Measurements from ENCODE around the gene FCER2.
"Not testable (repeated sequence)": the region's sequence is repeated elsewhere in the genome, so short reads cannot be mapped to it uniquely, and the experiment has no call there.

FCER2 gene

GRCh38 chr19:7701654-7702457, at the start of gene FCER2:
FCER2 (minus strand) TSS chr19:7702131; CDS start chr19:7699760, 2,371 bp downstream.
- no peak for DNase-seq (ENCODE audit: low read depth in 1 of 2, low spot score in 1 of 2)

DNA sequence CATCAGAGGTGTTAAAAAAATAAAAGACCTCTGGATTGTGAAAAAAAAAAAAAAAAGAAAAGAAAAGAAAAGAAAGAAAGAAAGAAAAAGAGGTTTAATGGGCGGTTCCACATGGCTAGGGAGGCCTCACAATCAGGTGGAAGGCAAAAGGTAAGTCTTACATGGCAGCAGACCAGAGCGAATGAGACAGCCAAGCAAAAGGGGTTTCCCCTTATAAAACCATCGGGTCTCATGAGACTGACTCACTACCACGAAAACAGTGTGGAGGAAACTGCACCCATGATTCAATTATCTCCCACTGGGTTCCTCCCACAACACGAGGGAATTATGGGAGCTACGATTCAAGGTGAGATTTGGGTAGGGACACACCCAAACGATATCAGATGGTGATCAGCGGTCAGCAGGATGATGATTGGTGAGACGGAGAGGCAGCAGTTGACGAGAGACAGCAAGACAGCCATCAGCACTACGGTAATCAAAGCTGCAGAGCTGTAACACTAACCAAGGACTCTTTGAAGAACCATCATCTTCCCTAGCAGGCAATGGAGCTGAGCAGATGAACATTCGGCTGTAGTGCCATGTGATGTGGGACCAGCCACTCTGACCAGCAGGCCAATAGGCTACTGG, 49.3 kb upstream of the FCER2 start:
- DNase-seq (ENCODE audit: low read depth in 1 of 2, low spot score in 1 of 2) = peak in 1 of 2 donors; percentile 20

DNA sequence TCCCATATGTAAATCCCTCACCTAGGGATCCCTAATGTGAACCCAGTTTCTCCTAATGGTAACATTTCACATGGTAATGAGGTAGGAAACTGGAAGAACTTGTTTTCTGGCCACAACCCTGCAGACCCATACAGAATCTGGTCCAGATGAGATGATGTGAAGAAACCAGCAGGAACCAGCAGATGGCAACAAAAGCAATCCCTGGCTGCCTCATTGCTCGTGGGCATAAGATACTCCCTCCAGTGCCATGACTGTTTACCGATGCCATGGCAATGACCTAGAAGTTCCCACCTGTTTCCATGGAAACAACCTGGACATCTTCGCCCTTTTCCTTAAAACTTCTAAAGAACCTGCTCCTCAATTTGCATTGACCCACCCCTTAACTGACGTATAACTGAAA, 46.8 kb upstream of the FCER2 start:
- no peak for DNase-seq (ENCODE audit: low read depth in 1 of 2, low spot score in 1 of 2)

GRCh38 chr19:7748171-7748570, 46.2 kb upstream of the FCER2 start:
- no peak for DNase-seq (ENCODE audit: low read depth in 1 of 2, low spot score in 1 of 2)

DNA sequence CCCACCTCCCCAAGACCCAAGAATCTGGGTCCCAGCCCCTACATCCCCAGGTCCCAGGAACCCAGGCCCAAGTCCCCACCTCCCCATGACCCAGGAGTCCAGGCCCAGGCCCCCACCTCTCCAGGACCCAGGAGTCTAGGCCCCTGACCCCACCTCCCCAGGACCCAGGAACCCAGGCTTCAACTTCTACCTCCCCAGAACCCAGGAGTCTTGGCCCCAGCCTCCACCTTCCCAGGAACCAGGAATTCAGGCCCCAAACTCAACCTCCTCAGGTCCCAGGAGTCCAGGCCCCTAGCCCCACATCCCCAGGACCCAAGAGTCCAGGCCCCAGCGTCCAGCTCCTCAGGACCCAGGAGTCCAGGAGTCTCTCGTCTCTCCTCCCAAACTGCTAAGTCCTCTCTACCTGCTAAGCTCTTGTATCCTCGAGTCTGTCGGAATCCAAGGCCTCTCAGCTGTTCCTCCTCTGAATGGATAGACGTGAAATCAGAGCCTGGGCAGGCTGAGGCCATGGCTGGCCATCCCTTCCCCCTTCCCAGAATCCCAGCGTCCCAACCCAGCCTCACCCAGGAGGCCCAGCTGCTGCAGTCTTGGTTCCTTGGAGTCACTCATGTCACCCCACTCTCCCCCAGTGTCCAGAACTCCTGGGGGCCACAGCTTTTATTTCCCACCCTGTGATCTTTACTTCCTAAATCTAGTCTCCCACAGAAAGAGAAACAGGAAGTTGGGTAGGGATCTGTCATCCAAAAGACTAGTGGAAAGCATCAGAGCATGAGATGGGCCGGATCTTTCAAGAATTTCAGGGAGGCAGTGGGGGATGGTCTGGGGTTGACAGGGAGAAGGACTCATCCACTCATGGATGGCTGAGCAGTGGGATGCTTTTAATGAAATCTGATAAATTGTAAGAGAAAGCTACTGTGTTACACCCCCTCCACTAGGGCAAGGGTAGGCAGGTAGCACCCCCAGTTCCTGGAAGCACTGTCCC, 45.3 kb upstream of the FCER2 start, which contains the start of gene CD209:
TSS of gene CD209 (minus strand) at position 632 of the 982 bp plus-strand sequence. CDS start at position 609, 23 bp downstream.
- no peak for DNase-seq (ENCODE audit: low read depth in 1 of 2, low spot score in 1 of 2)

GRCh38 chr19:7746306-7746705, 44.4 kb upstream of the FCER2 start:
- not testable (repeated sequence) for DNase-seq (ENCODE audit: low read depth in 1 of 2, low spot score in 1 of 2)

- DNase-seq (ENCODE audit: low read depth in 1 of 2, low spot score in 1 of 2) = no peak
Measured at GRCh38 chr19:7744871-7745650, 43.1 kb upstream of the FCER2 start.

DNA sequence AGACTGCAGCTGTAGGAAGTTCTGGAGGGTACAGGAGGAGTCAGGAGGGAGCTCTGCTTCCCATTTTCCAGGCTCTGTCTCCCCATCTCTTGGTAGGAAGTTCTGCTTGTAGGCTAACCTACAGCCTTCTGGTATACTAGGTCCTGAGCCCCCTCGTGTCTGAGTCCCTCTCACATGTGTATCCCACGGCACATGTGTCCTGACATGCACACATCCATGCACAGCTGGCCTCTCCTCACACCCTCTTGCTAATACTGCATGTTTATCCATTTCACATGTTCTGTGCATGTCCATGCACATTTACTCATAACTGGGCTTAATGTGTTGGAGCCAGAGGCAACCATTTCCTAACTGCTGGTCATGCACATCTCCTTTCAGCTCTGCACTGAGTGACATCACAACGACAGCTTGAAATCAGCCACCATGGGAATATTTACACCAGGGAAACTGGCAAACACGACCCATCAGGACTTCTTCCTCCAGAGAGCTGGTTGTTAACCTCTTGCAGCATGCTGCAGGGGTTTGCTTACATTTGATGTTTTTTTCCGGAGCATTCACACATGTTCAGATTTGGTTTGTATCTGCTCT, 42.4 kb upstream of the FCER2 start:
- no peak for DNase-seq (ENCODE audit: low read depth in 1 of 2, low spot score in 1 of 2)

DNA sequence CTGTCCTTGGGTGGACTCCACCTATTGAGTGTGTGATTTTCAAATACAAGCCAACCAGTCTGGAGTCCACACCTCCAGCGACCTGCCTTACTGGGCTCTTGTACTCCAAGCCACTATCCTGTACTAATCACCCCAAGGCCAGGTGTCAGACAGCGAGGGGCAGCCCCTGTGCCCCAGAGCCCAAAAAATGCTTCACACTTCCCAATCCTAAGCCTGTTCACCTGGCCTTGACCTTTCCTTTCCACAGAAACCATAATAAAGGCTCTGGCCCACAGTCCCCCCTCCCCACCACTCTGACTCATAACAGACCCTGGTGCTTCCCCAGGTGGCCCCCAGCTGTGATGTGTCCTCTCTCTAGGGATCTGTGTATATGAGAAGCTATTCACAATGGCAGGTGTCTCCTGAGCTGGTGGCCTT, 41.5 kb upstream of the FCER2 start:
- no peak for DNase-seq (ENCODE audit: low read depth in 1 of 2, low spot score in 1 of 2)

DNA sequence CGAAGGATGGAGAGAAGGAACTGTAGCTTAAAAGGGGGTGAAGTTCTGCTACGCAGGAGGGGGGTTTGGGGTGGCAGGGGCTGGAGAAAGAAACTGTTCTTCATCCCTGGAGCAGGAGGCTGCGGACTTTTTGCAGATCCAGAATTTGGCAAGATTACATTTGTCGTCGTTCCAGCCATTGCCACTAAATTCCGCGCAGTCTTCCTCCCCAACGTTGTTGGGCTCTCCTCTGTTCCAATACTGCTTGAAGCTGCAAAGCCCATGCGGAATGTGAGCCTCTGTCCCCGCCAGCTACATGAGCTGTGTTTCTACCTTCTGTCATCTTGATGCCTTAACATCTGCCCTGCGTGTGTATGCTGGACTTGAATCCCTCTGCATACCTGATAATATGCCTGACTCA, 41.1 kb upstream of the FCER2 start:
- no peak for DNase-seq (ENCODE audit: low read depth in 1 of 2, low spot score in 1 of 2)

- no peak for DNase-seq (ENCODE audit: low read depth in 1 of 2, low spot score in 1 of 2)
Measured at GRCh38 chr19:7742575-7742974, 40.6 kb upstream of the FCER2 start.

- DNase-seq (ENCODE audit: low read depth in 1 of 2, low spot score in 1 of 2) = no peak
Measured at GRCh38 chr19:7740682-7741054, 38.7 kb upstream of the FCER2 start.

- DNase-seq (ENCODE audit: low read depth in 1 of 2, low spot score in 1 of 2) = no peak
Measured at GRCh38 chr19:7739801-7740681, 38.1 kb upstream of the FCER2 start.

GRCh38 chr19:7739211-7739755, 37.4 kb upstream of the FCER2 start:
- DNase-seq (ENCODE audit: low read depth in 1 of 2, low spot score in 1 of 2) = no peak

DNA sequence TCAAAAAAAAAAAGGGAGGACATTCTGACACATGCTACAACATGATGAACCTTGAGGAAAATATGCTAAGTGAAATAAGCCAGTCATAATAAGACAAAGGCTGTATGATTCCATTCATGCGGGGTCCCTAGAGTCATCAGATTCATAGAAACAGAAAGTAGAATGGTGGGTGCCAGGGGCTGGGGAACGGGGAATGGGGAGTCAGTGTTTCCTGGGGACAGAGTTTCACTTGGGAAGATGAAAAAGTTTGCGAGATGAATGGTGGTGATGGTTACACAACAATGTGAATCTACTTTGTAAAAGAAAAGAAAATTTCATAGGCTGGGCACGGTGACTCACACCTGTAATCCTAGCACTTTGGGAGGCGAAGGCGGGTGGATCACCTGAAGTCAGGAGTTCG, 36.1 kb upstream of the FCER2 start:
- DNase-seq (ENCODE audit: low read depth in 1 of 2, low spot score in 1 of 2) = no peak

- DNase-seq (ENCODE audit: low read depth in 1 of 2, low spot score in 1 of 2) = no peak
Measured at GRCh38 chr19:7737215-7737614, 35.3 kb upstream of the FCER2 start.

- no peak for DNase-seq (ENCODE audit: low read depth in 1 of 2, low spot score in 1 of 2)
Measured at GRCh38 chr19:7736148-7736547, 34.2 kb upstream of the FCER2 start.

DNA sequence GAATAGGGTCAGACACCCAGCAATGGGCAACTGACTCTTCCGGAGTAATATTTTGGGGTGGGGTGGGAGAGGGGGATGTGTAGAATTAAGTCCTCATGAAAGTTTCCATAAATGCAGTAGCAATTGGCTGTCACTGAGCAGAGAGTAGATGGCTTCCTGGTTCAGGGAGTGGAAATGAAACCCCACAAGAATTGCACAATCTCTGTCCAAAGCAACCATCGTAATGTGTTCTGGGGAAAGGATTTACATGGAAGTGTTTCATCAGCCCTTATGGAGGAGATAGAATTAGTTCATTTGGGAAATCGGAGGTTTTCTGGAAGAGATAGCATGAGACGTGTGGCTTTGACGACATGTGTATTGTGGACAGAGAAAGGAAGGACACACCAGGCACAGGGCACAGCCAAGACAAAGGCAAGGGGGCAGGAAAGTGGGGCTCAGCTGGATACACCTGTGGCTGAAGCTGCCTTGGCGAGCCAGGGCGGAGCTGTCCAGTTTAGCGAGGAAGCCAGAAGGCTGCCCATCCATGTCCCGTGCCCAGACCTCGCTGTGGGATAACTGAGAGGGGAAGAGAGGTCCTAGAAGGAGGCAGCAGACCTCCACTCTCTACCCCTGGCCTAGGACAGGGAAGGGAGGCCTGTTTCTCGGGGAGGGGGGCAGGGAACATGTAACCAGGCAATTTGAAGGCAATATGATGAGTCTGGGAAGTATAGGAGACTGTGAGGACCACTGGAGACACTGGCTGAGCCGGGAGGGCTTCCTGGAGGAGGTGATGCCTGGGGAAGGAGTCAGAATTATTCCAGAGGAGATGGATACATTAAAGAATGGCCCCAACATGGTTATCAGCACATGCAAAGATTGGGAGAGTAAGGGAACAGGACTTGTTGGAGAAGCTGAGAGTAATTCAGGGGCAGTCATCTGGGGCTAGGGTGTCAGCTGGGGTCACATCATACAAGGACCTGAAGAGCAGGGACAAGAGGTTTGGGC, 32.6 kb upstream of the FCER2 start:
- DNase-seq (ENCODE audit: low read depth in 1 of 2, low spot score in 1 of 2) = no peak

Data from activated T-helper 1 cell treated with anti-CD3 and anti-CD28 coated beads, Interleukin-2, amount 50 U/mL, for 16 hours (primary cell).